HL-60 (cell line): ENCODE measurements around the gene EPOP.

ENCODE experiments used
- POLR2AphosphoS5 ChIP-seq: IDR thresholded peaks from 2 replicates; pipeline ENCODE4 v1.6.1; 2012; ENCODE audit warnings: low read depth
- TF ChIP-seq, protein P1 (sequence below): IDR thresholded peaks from one replicate; pipeline ENCODE4 v1.5.1; 2011; ENCODE audit warnings: low read length, control low read depth, inconsistent platforms; ENCODE audit not compliant: insufficient read depth
- TF ChIP-seq, protein P2 (sequence below): IDR thresholded peaks from 2 replicates; pipeline ENCODE4 v1.6.1; 2012; ENCODE audit warnings: low read depth; ENCODE audit not compliant: insufficient replicate concordance

DNA sequence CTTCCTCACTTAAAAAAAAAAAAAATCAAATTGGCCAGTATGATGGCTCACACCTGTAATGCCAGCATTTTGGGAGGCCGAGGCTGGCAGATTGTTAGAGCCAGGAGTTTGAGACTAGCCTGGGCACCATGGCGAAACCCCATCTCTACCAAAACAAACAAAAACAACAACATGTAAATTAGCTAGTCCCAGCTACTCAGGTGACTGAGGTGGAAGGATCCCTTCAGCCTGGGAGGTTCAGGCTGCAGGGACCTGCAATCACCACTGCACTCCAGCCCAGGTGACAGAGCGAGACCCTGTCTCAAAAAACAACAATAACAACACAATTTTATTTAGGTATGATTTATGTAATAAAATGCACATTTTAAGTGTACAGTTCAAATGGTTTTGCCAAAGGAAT lies 6.3 kb upstream of the EPOP start:
- TF ChIP-seq, protein P1, sequence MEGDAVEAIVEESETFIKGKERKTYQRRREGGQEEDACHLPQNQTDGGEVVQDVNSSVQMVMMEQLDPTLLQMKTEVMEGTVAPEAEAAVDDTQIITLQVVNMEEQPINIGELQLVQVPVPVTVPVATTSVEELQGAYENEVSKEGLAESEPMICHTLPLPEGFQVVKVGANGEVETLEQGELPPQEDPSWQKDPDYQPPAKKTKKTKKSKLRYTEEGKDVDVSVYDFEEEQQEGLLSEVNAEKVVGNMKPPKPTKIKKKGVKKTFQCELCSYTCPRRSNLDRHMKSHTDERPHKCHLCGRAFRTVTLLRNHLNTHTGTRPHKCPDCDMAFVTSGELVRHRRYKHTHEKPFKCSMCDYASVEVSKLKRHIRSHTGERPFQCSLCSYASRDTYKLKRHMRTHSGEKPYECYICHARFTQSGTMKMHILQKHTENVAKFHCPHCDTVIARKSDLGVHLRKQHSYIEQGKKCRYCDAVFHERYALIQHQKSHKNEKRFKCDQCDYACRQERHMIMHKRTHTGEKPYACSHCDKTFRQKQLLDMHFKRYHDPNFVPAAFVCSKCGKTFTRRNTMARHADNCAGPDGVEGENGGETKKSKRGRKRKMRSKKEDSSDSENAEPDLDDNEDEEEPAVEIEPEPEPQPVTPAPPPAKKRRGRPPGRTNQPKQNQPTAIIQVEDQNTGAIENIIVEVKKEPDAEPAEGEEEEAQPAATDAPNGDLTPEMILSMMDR, result no peak
- no peak for TF ChIP-seq POLR2AphosphoS5
- TF ChIP-seq, protein P2, sequence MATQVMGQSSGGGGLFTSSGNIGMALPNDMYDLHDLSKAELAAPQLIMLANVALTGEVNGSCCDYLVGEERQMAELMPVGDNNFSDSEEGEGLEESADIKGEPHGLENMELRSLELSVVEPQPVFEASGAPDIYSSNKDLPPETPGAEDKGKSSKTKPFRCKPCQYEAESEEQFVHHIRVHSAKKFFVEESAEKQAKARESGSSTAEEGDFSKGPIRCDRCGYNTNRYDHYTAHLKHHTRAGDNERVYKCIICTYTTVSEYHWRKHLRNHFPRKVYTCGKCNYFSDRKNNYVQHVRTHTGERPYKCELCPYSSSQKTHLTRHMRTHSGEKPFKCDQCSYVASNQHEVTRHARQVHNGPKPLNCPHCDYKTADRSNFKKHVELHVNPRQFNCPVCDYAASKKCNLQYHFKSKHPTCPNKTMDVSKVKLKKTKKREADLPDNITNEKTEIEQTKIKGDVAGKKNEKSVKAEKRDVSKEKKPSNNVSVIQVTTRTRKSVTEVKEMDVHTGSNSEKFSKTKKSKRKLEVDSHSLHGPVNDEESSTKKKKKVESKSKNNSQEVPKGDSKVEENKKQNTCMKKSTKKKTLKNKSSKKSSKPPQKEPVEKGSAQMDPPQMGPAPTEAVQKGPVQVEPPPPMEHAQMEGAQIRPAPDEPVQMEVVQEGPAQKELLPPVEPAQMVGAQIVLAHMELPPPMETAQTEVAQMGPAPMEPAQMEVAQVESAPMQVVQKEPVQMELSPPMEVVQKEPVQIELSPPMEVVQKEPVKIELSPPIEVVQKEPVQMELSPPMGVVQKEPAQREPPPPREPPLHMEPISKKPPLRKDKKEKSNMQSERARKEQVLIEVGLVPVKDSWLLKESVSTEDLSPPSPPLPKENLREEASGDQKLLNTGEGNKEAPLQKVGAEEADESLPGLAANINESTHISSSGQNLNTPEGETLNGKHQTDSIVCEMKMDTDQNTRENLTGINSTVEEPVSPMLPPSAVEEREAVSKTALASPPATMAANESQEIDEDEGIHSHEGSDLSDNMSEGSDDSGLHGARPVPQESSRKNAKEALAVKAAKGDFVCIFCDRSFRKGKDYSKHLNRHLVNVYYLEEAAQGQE, result no peak
